ENCODE results near the gene NUDT2. TPM values are rescaled to one million over a fixed set of nuclear protein-coding genes. Genes with fewer than 3 reads are reported as not detected.
"Not testable (repeated sequence)": the region's sequence is repeated elsewhere in the genome, so short reads cannot be mapped to it uniquely, and the experiment has no call there.

NUDT2 gene
- polyA plus RNA-seq, 1 donor from 2014 or later: 62.6 TPM

GRCh38 chr9:34349324-34349723, 20.0 kb downstream of the NUDT2 start:
- Histone ChIP-seq H2AFZ (ENCODE audit: low read depth, low read length) (no peak overlapping the region), H3K27me3 (ENCODE audit: insufficient read depth, low read depth, low read length) (no peaks in the 10 kb centered on the region), H3F3A (ENCODE audit: insufficient read depth, low read length, poor library complexity, severe bottlenecking) (no peaks in the 10 kb centered on the region), H3K9ac (ENCODE audit: low read length) (no peak overlapping the region), H3K9me2 (ENCODE audit: insufficient read depth, low read length) (no peaks in the 10 kb centered on the region), H4K20me1 (ENCODE audit: insufficient read depth) (no peaks in the 10 kb centered on the region), H3K79me2 (replicated peaks; ENCODE audit: insufficient read depth, low read length) (no peaks in the 10 kb centered on the region), H3K4me3 (ENCODE audit: low read length) (no peak overlapping the region), H3K9me3 (ENCODE audit: low read length) (no peaks in the 10 kb centered on the region), H3K4me2 (ENCODE audit: low read length) (no peak overlapping the region), H3K27ac (ENCODE audit: low read length) (no peak overlapping the region), H3K36me3 (ENCODE audit: insufficient read depth, low read length) (no peaks in the 10 kb centered on the region)
- no peak for TF ChIP-seq TAF1 (IDR thresholded peaks at IDR 0.05; ENCODE audit: low read depth)
- no peak for TF ChIP-seq REST (IDR thresholded peaks at IDR 0.05; ENCODE audit: borderline replicate concordance)
- TF ChIP-seq CTCF (IDR thresholded peaks at IDR 0.05; ENCODE audit: poor library complexity, severe bottlenecking): no peak
- TF ChIP-seq EP300 (conservative IDR thresholded peaks at IDR 0.05; ENCODE audit: poor library complexity, severe bottlenecking): no peak
- no peak for TF ChIP-seq SMC3 (conservative IDR thresholded peaks at IDR 0.05; ENCODE audit: poor library complexity)
- no peak for TF ChIP-seq MXI1 (conservative IDR thresholded peaks at IDR 0.05; ENCODE audit: poor library complexity, severe bottlenecking)
- TF ChIP-seq EZH2 (IDR thresholded peaks at IDR 0.05; ENCODE audit: borderline replicate concordance, insufficient read depth, low read length, poor library complexity, severe bottlenecking): no peak
- TF ChIP-seq RAD21 (conservative IDR thresholded peaks at IDR 0.05): no peak
- TF ChIP-seq POLR2AphosphoS5 (IDR thresholded peaks at IDR 0.05): no peak

DNA sequence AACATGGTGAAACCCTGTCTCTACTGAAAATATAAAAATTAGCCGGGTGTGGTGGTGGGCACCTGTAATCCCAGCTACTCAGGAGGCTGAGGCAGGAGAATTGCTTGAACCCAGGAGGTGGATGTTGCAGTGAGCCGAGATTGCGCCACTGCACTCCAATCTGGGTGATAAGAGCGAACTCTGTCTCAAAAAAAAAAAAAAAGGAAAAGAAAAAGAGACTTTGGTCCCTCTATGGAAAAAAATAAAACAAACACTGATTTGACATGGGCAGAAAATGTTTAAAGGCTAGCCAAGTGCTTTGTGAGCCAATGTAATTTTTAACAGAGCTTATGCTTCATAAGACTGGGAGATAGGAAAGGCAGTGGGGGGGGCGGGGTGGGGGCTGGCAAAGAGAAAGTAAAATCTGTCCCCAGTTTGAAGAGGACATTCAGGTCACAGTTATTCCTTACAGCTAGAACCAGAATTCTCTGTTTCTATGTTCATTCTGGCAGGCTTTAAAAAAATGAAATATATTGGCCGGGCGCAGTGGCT, 22.8 kb downstream of the NUDT2 start:
- not testable (repeated sequence) for H3K4me2 ChIP-seq (ENCODE audit: low read length); H3K36me3 ChIP-seq (ENCODE audit: insufficient read depth, low read length); H3K9me2 ChIP-seq (ENCODE audit: insufficient read depth, low read length); H3K4me3 ChIP-seq (ENCODE audit: low read length); H3K27ac ChIP-seq (ENCODE audit: low read length); H3K27me3 ChIP-seq (ENCODE audit: insufficient read depth, low read depth, low read length); H4K20me1 ChIP-seq (ENCODE audit: insufficient read depth); H2AFZ ChIP-seq (ENCODE audit: low read depth, low read length); H3K9ac ChIP-seq (ENCODE audit: low read length); H3K9me3 ChIP-seq (ENCODE audit: low read length); H3F3A ChIP-seq (ENCODE audit: insufficient read depth, low read length, poor library complexity, severe bottlenecking); H3K79me2 ChIP-seq (replicated peaks; ENCODE audit: insufficient read depth, low read length)

GRCh38 chr9:34352957-34353356, 23.6 kb downstream of the NUDT2 start:
- H3K4me2 ChIP-seq (ENCODE audit: low read length); H3F3A ChIP-seq (ENCODE audit: insufficient read depth, low read length, poor library complexity, severe bottlenecking); H3K27me3 ChIP-seq (ENCODE audit: insufficient read depth, low read depth, low read length); H3K9me3 ChIP-seq (ENCODE audit: low read length); H3K9ac ChIP-seq (ENCODE audit: low read length); H3K79me2 ChIP-seq (replicated peaks; ENCODE audit: insufficient read depth, low read length); H3K4me3 ChIP-seq (ENCODE audit: low read length); H3K9me2 ChIP-seq (ENCODE audit: insufficient read depth, low read length); H2AFZ ChIP-seq (ENCODE audit: low read depth, low read length); H3K36me3 ChIP-seq (ENCODE audit: insufficient read depth, low read length); H3K27ac ChIP-seq (ENCODE audit: low read length); H4K20me1 ChIP-seq (ENCODE audit: insufficient read depth): not testable (repeated sequence)

All from neural cell (in vitro differentiated cells).